SK-N-SH (cell line): ENCODE results near the gene THSD7A. TPM values are rescaled to one million over a fixed set of nuclear protein-coding genes. Genes with fewer than 3 reads are reported as not detected.

Experiments used
- CTCF ChIA-PET: fragments of 300-600, 350-600 bp; formaldehyde crosslinking; extraction: SDS; loops from one replicate; lab custom pipeline; 2021; lab: Yijun Ruan, JAX
- POLR2A ChIA-PET: fragments of 350-600 bp; sonication (Branson Sonifier 250); formaldehyde crosslinking; extraction: SDS; loops from one replicate; lab custom pipeline; 2020; ENCODE audit warnings: antibody characterized with exemption, inconsistent platforms; lab: Yijun Ruan, JAX
- DNase-seq: peaks from one replicate; pipeline ENCODE4 v3.0.0; 2012
- H2AFZ ChIP-seq: fragments of 200-600 bp; sonication (generic); 2 replicates; pipeline ENCODE4 v1.8.1; 2016; ENCODE audit warnings: antibody characterized with exemption, mild to moderate bottlenecking, low read depth
- H3F3A ChIP-seq: fragments of 200-600 bp; sonication (generic); replicated peaks from 2 replicates; pipeline ENCODE3; 2016; ENCODE audit warnings: antibody characterized with exemption, mild to moderate bottlenecking; ENCODE audit not compliant: insufficient read depth
- H3K27ac ChIP-seq, 2 experiments: fragments of 200-500 bp in 1 of 2; fragments of 200-600 bp in 1 of 2; sonication (Bioruptor generic) in 1 of 2; sonication (generic), shearing (Covaris generic) in 1 of 2; 2 replicates each; pipeline versions ENCODE4 v1.5.1 to v1.6.1; 2014 to 2016; ENCODE audit warnings: low read depth in 2 of 2, inconsistent platforms in 1 of 2, low read length in 1 of 2, mild to moderate bottlenecking in 1 of 2, mixed read lengths in 1 of 2
- H3K27me3 ChIP-seq: fragments of 200-600 bp; sonication (generic), shearing (Covaris generic); 2 replicates; pipeline ENCODE4 v1.6.1; 2016; ENCODE audit warnings: mixed run types; ENCODE audit not compliant: insufficient read depth
- H3K36me3 ChIP-seq, 2 experiments: fragments of 200-500 bp in 1 of 2; fragments of 200-600 bp in 1 of 2; sonication (Bioruptor generic) in 1 of 2; sonication (generic) in 1 of 2; replicated peaks in 1 of 2; 2 replicates each; pipeline versions ENCODE3 to v1.5.1; 2014 to 2016; ENCODE audit warnings: low read length in 1 of 2, mild to moderate bottlenecking in 1 of 2; ENCODE audit not compliant: insufficient read depth in 2 of 2, control insufficient read depth in 1 of 2
- H3K4me1 ChIP-seq, 2 experiments: fragments of 200-500 bp in 1 of 2; fragments of 200-600 bp in 1 of 2; sonication (Bioruptor generic) in 1 of 2; sonication (generic), shearing (Covaris generic) in 1 of 2; 2 replicates each; pipeline versions ENCODE4 v1.5.1 to v1.6.1; 2014 to 2016; ENCODE audit warnings: low read depth in 1 of 2, low read length in 1 of 2, mixed run types in 1 of 2; ENCODE audit not compliant: insufficient read depth in 2 of 2, control insufficient read depth in 1 of 2
- H3K4me2 ChIP-seq: fragments of 200-600 bp; sonication (generic), shearing (Covaris generic); 2 replicates; pipeline ENCODE4 v1.6.1; 2017; ENCODE audit warnings: mixed run types
- H3K4me3 ChIP-seq, 2 experiments: fragments of 200-500 bp in 1 of 2; fragments of 200-600 bp in 1 of 2; sonication (Bioruptor generic) in 1 of 2; sonication (generic), shearing (Covaris generic) in 1 of 2; 2 replicates each; pipeline versions ENCODE4 v1.5.1 to v1.8.1; 2014 to 2016; ENCODE audit warnings: low read depth in 2 of 2, inconsistent platforms in 1 of 2, low read length in 1 of 2, mild to moderate bottlenecking in 1 of 2, mixed read lengths in 1 of 2, moderate library complexity in 1 of 2
- H3K79me2 ChIP-seq: fragments of 200-600 bp; sonication (generic); 2 replicates; pipeline ENCODE4 v1.8.1; 2017; ENCODE audit warnings: mild to moderate bottlenecking; ENCODE audit not compliant: insufficient read depth
- H3K9ac ChIP-seq: fragments of 200-600 bp; sonication (generic); 2 replicates; pipeline ENCODE4 v1.6.1; 2017; ENCODE audit warnings: mixed run types
- H3K9me2 ChIP-seq: fragments of 200-600 bp; sonication (generic); 2 replicates; pipeline ENCODE4 v1.6.1; 2017; ENCODE audit warnings: mixed run types
- H3K9me3 ChIP-seq: fragments of 200-600 bp; sonication (generic); 2 replicates; pipeline ENCODE4 v1.6.1; 2017; ENCODE audit warnings: mixed run types, mild to moderate bottlenecking, moderate library complexity
- H4K20me1 ChIP-seq: fragments of 200-600 bp; sonication (generic); 2 replicates; pipeline ENCODE4 v1.6.1; 2017; ENCODE audit warnings: mild to moderate bottlenecking, mixed run types; ENCODE audit not compliant: insufficient read depth
- ELF1 ChIP-seq: IDR thresholded peaks from 2 replicates; pipeline ENCODE4 v1.4.0; 2012
- EP300 ChIP-seq, 2 experiments: IDR thresholded peaks; 2 replicates each; pipeline versions ENCODE4 v1.4.0 to v1.6.1; 2012; ENCODE audit warnings: borderline replicate concordance in 1 of 2, low read depth in 1 of 2, low read length in 1 of 2
- FOSL2 ChIP-seq: IDR thresholded peaks from 2 replicates; pipeline ENCODE4 v1.4.0; 2012; ENCODE audit warnings: low read depth, mild to moderate bottlenecking, moderate library complexity, borderline replicate concordance
- FOXJ3 ChIP-seq: sonication (generic); formaldehyde crosslinking; IDR thresholded peaks from 2 replicates; pipeline ENCODE4 v1.5.1; 2020; ENCODE audit warnings: mild to moderate bottlenecking, missing genetic modification reagents
- FOXM1 ChIP-seq: IDR thresholded peaks from 2 replicates; pipeline ENCODE4 v1.4.0; 2012; ENCODE audit warnings: low read depth, mild to moderate bottlenecking
- GATA2 ChIP-seq: sonication (generic); formaldehyde crosslinking; IDR thresholded peaks from 2 replicates; pipeline ENCODE4 v1.5.0; 2020; ENCODE audit warnings: mild to moderate bottlenecking, missing genetic modification reagents
- JUND ChIP-seq: IDR thresholded peaks from 2 replicates; pipeline ENCODE4 v1.4.0; 2012
- MEF2A ChIP-seq: IDR thresholded peaks from 2 replicates; pipeline ENCODE4 v1.4.0; 2012; ENCODE audit warnings: low read depth, borderline replicate concordance
- NRF1 ChIP-seq: IDR thresholded peaks from 2 replicates; pipeline ENCODE4 v1.6.1; 2012; ENCODE audit warnings: low read depth, mild to moderate bottlenecking, low read length
- POLR2AphosphoS5 ChIP-seq: IDR thresholded peaks from 2 replicates; pipeline ENCODE4 v1.6.1; 2012; ENCODE audit warnings: low read depth, low read length
- RCOR1 ChIP-seq: fragments of 150-350 bp; IDR thresholded peaks from 2 replicates; pipeline ENCODE4 v1.6.1; 2017; ENCODE audit warnings: antibody characterized with exemption, low read length
- RFX5 ChIP-seq: IDR thresholded peaks from 2 replicates; pipeline ENCODE4 v1.6.1; 2012; ENCODE audit warnings: mild to moderate bottlenecking, improper control_type of control experiment, low read length
- RXRA ChIP-seq: IDR thresholded peaks from 2 replicates; pipeline ENCODE4 v1.4.0; 2012; ENCODE audit warnings: low read depth, mild to moderate bottlenecking, borderline replicate concordance
- SMC3 ChIP-seq: IDR thresholded peaks from 2 replicates; pipeline ENCODE4 v1.6.1; 2012; ENCODE audit warnings: low read depth, low read length, improper control_type of control experiment
- TAF1 ChIP-seq: IDR thresholded peaks from 2 replicates; pipeline ENCODE4 v1.6.1; 2012; ENCODE audit warnings: low read depth, mild to moderate bottlenecking, low read length, moderate library complexity, borderline replicate concordance
- WGBS: methylation state at CpG from one replicate; pipeline ENCODE4 v1.1.6; 2017; ENCODE audit warnings: low lambda C conversion rate; 5-methylcytosine and 5-hydroxymethylcytosine counted together
- polyA plus RNA-seq, 3 experiments: library from polyadenylated mRNA; depleted of rRNA; stranded (reverse); fragments of >200 nt; gene quantifications; 2 replicates each; pipeline ENCODE4 v1.2.3, GENCODE V29; 2012
- TF ChIP-seq, protein P1 (sequence below): IDR thresholded peaks from 2 replicates; pipeline ENCODE4 v1.4.0; 2012; ENCODE audit warnings: low read depth, borderline replicate concordance
- TF ChIP-seq, protein P2 (sequence below): fragments of 200-600 bp; sonication (generic); IDR thresholded peaks from 2 replicates; pipeline ENCODE4 v1.6.1; 2017; ENCODE audit warnings: antibody characterized with exemption, mild to moderate bottlenecking, moderate library complexity
- TF ChIP-seq, protein P3 (sequence below): IDR thresholded peaks from 2 replicates; pipeline ENCODE4 v1.4.0; 2012; ENCODE audit warnings: low read depth, borderline replicate concordance

The THSD7A gene
- polyA plus RNA-seq, 1 of the 3 experiments (the other 2 are of a cell fraction) = 0.16 TPM

DNA sequence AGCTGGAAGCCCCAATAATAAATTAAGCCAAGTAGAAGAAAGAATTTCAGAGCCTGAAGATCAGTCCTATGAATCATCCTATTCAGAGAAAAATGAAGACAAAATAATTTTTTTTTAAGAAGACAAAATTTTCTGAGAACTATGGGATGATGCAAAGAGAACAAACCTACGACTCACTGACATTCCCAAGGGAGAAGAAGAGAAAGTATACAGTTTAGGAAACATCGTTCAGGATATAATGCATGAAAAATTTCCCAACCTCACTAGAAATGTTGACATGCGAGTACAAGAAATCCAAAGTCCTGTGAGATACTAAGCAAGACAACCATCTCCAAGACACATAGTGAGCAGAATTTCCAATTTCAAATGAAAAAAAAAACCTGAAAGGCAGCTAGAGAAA lies 150.5 kb downstream of the THSD7A start:
- H3K27me3 ChIP-seq = no peaks in the 10 kb centered on the region
- no peaks in the 10 kb centered on the region for H3K4me1 ChIP-seq
- no peaks in the 10 kb centered on the region for H3K9me3 ChIP-seq
- TF ChIP-seq, protein P1, sequence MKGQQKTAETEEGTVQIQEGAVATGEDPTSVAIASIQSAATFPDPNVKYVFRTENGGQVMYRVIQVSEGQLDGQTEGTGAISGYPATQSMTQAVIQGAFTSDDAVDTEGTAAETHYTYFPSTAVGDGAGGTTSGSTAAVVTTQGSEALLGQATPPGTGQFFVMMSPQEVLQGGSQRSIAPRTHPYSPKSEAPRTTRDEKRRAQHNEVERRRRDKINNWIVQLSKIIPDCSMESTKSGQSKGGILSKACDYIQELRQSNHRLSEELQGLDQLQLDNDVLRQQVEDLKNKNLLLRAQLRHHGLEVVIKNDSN = no peak
- TF ChIP-seq POLR2AphosphoS5 (no peak), RXRA (no peak), FOXJ3 (CRISPR knock-in tag) (no peak), NRF1 (no peak), EP300 (IDR thresholded peaks at IDR 0.05; ENCODE audit: borderline replicate concordance in 1 of 2, low read depth in 1 of 2, low read length in 1 of 2) (no peak), JUND (no peak), MEF2A (no peak), GATA2 (CRISPR knock-in tag) (no peak), ELF1 (no peak), FOSL2 (no peak)
- TF ChIP-seq, protein P2, sequence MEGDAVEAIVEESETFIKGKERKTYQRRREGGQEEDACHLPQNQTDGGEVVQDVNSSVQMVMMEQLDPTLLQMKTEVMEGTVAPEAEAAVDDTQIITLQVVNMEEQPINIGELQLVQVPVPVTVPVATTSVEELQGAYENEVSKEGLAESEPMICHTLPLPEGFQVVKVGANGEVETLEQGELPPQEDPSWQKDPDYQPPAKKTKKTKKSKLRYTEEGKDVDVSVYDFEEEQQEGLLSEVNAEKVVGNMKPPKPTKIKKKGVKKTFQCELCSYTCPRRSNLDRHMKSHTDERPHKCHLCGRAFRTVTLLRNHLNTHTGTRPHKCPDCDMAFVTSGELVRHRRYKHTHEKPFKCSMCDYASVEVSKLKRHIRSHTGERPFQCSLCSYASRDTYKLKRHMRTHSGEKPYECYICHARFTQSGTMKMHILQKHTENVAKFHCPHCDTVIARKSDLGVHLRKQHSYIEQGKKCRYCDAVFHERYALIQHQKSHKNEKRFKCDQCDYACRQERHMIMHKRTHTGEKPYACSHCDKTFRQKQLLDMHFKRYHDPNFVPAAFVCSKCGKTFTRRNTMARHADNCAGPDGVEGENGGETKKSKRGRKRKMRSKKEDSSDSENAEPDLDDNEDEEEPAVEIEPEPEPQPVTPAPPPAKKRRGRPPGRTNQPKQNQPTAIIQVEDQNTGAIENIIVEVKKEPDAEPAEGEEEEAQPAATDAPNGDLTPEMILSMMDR = no peak
- TF ChIP-seq, all 33 proteins: peak for 0
- 61% methylated on average over 3 of the region's 3 CpGs for WGBS
- DNase-seq = no peak
- Histone ChIP-seq H2AFZ (no peak overlapping the region), H3K9me2 (no peaks in the 10 kb centered on the region), H3K4me3 (no peak overlapping the region), H3K27ac (no peak overlapping the region), H3K4me2 (no peak overlapping the region), H3K79me2 (no peaks in the 10 kb centered on the region), H3F3A (no peaks in the 10 kb centered on the region), H3K9ac (no peak overlapping the region), H4K20me1 (no peaks in the 10 kb centered on the region), H3K36me3 (no peaks in the 10 kb centered on the region)
- ChIA-PET POLR2A (no interaction called here), CTCF (no interaction called here)

DNA sequence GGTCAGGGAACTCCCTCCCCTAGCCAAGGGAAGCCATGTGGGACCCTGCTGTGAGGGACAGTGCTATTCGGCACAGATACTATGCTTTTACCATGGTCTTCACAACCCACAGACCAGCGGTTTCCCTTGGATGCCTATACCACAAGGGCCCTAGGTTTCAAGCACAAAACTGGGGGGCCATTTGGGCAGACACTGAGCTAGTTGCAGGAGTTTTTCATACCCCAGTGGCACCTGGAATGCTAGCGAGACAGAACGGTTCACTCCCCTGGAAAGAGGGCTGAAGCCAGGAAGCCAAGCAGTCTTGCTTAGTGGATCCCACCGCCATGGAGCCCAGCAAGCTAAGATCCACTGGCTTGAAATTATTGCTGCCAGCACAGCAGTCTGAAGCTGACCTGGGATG lies 156.8 kb downstream of the THSD7A start:
- H3K36me3 ChIP-seq = no peaks in the 10 kb centered on the region
- ChIA-PET POLR2A (no interaction called here), CTCF (interaction anchor here (1.0 to 1.2 kb wide), 2 partner anchors 15 to 17 kb away, joined by 3 read pairs; no protein-coding TSS in a partner anchor)
- no peak overlapping the region for H2AFZ ChIP-seq
- no peak for TF ChIP-seq RCOR1
- no peak for TF ChIP-seq POLR2AphosphoS5
- no peak for TF ChIP-seq SMC3
- TF ChIP-seq, protein P1 = no peak
- TF ChIP-seq ELF1 = no peak
- no peak for TF ChIP-seq EP300 (IDR thresholded peaks at IDR 0.05; ENCODE audit: borderline replicate concordance in 1 of 2, low read depth in 1 of 2, low read length in 1 of 2)
- TF ChIP-seq RFX5 = no peak
- no peak for TF ChIP-seq GATA2 (CRISPR knock-in tag)
- TF ChIP-seq, protein P3, sequence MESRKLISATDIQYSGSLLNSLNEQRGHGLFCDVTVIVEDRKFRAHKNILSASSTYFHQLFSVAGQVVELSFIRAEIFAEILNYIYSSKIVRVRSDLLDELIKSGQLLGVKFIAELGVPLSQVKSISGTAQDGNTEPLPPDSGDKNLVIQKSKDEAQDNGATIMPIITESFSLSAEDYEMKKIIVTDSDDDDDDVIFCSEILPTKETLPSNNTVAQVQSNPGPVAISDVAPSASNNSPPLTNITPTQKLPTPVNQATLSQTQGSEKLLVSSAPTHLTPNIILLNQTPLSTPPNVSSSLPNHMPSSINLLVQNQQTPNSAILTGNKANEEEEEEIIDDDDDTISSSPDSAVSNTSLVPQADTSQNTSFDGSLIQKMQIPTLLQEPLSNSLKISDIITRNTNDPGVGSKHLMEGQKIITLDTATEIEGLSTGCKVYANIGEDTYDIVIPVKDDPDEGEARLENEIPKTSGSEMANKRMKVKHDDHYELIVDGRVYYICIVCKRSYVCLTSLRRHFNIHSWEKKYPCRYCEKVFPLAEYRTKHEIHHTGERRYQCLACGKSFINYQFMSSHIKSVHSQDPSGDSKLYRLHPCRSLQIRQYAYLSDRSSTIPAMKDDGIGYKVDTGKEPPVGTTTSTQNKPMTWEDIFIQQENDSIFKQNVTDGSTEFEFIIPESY = no peak
- TF ChIP-seq FOXM1 = no peak
- TF ChIP-seq TAF1 = no peak
- 62% methylated on average over 3 of the region's 5 CpGs for WGBS
- H4K20me1 ChIP-seq = no peaks in the 10 kb centered on the region
- H3K27me3 ChIP-seq = no peaks in the 10 kb centered on the region
- no peak overlapping the region; a peak in 1 of 4 replicates for H3K4me3 ChIP-seq
- peaks cover 0 to 13% of the 10 kb centered on the region in 2 experiments; a peak in 2 of 4 replicates for H3K4me1 ChIP-seq
- no peak overlapping the region for H3K4me2 ChIP-seq
- no peaks in the 10 kb centered on the region for H3K9me2 ChIP-seq
- no peak for DNase-seq
- no peak overlapping the region for H3K9ac ChIP-seq
- H3F3A ChIP-seq = no peaks in the 10 kb centered on the region
- no peaks in the 10 kb centered on the region for H3K9me3 ChIP-seq
- no peak overlapping the region for H3K27ac ChIP-seq
- H3K79me2 ChIP-seq = no peaks in the 10 kb centered on the region
